Adrenal gland (tissue), 5 donors: Measurements from ENCODE around the gene TNNI3K.

Experiments used
- POLR2A ChIP-seq, 2 donors: fragments of 450-650 bp; IDR thresholded peaks; one replicate each; pipeline ENCODE4 v1.6.1; 2017; ENCODE audit warnings: antibody characterized with exemption in 2 of 2, mild to moderate bottlenecking in 2 of 2, moderate library complexity in 1 of 2
- TF ChIP-seq, protein P1 (sequence below), 6 experiments: fragments of 450-650 bp in 4 of 6; fragments of 200-600 bp in 2 of 6; sonication (generic) in 1 of 6; IDR thresholded peaks; 1 replicate in 5 of 6; 2 replicates in 1 of 6; pipeline versions ENCODE4 v1.5.1 to v1.8.0; 2016 to 2021; ENCODE audit warnings: antibody characterized with exemption in 6 of 6, mild to moderate bottlenecking in 2 of 6, moderate library complexity in 1 of 6
- donor health status: DM: no; HTN: no; CAD: no.

- TF ChIP-seq, protein P1, sequence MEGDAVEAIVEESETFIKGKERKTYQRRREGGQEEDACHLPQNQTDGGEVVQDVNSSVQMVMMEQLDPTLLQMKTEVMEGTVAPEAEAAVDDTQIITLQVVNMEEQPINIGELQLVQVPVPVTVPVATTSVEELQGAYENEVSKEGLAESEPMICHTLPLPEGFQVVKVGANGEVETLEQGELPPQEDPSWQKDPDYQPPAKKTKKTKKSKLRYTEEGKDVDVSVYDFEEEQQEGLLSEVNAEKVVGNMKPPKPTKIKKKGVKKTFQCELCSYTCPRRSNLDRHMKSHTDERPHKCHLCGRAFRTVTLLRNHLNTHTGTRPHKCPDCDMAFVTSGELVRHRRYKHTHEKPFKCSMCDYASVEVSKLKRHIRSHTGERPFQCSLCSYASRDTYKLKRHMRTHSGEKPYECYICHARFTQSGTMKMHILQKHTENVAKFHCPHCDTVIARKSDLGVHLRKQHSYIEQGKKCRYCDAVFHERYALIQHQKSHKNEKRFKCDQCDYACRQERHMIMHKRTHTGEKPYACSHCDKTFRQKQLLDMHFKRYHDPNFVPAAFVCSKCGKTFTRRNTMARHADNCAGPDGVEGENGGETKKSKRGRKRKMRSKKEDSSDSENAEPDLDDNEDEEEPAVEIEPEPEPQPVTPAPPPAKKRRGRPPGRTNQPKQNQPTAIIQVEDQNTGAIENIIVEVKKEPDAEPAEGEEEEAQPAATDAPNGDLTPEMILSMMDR (IDR thresholded peaks at IDR 0.05): no peak
- no peak for TF ChIP-seq POLR2A (IDR thresholded peaks at IDR 0.05)
These were observed 299.1 kb downstream of the TNNI3K start for GRCh38 chr1:74534241-74534640.
